GM19463 (cell line): Measurements from ENCODE around the gene ARMS2.

Source experiments
- ATAC-seq: cut with Tn5 transposase; IDR thresholded peaks from one replicate; pipeline ENCODE4 v1.9.1; 2021; ENCODE audit warnings: mild to moderate bottlenecking, moderate library complexity; ENCODE audit not compliant: unreplicated experiment

The ARMS2 gene

GRCh38 chr10:122450353-122450990 lies 4.0 kb upstream of the ARMS2 start:
- no peak for ATAC-seq

GRCh38 chr10:122454071-122454470 lies 382 bp upstream of the ARMS2 start:
- ATAC-seq, result no peak

GRCh38 chr10:122455376-122456079 lies 1.1 kb downstream of the ARMS2 start:
- ATAC-seq, result no peak

- ATAC-seq, result no peak
Measured at GRCh38 chr10:122457934-122458333, 3.5 kb downstream of the ARMS2 start.

- no peak for ATAC-seq
Measured at GRCh38 chr10:122458693-122459092, 4.2 kb downstream of the ARMS2 start.

- ATAC-seq, result no peak
Measured at GRCh38 chr10:122459561-122460273, 5.3 kb downstream of the ARMS2 start.

GRCh38 chr10:122460891-122461293 lies 6.4 kb downstream of the ARMS2 start:
- no peak for ATAC-seq

- ATAC-seq, result no peak
Measured at GRCh38 chr10:122461367-122461728, 6.9 kb downstream of the ARMS2 start, which contains the start of gene HTRA1. TSS of gene HTRA1 (plus strand) at chr10:122461553. CDS start at chr10:122461653, 100 bp downstream.

GRCh38 chr10:122461729-122462532 lies 7.5 kb downstream of the ARMS2 start:
- no peak for ATAC-seq

GRCh38 chr10:122462533-122463465 lies 8.3 kb downstream of the ARMS2 start:
- ATAC-seq, result no peak

- ATAC-seq, result no peak
Measured at GRCh38 chr10:122463466-122464249, 9.2 kb downstream of the ARMS2 start.

- ATAC-seq, result no peak
Measured at GRCh38 chr10:122464250-122464510, 9.7 kb downstream of the ARMS2 start.

- ATAC-seq, result no peak
Measured at GRCh38 chr10:122464586-122464985, 10.1 kb downstream of the ARMS2 start.

GRCh38 chr10:122465401-122466040 lies 11.1 kb downstream of the ARMS2 start:
- ATAC-seq, result no peak

GRCh38 chr10:122466951-122467381 lies 12.5 kb downstream of the ARMS2 start:
- ATAC-seq, result no peak

GRCh38 chr10:122467701-122468100 lies 13.2 kb downstream of the ARMS2 start:
- ATAC-seq, result no peak

GRCh38 chr10:122468307-122468925 lies 14.0 kb downstream of the ARMS2 start:
- no peak for ATAC-seq

GRCh38 chr10:122468926-122469781 lies 14.7 kb downstream of the ARMS2 start:
- ATAC-seq, result no peak
